ENCODE measurements around the gene VASH2.
"Not testable (repeated sequence)": the region's sequence is repeated elsewhere in the genome, so short reads cannot be mapped to it uniquely, and the experiment has no call there.

The VASH2 gene
- 0 to 0.54 (median 0) reads per million in 9 experiments for total RNA-seq

DNA sequence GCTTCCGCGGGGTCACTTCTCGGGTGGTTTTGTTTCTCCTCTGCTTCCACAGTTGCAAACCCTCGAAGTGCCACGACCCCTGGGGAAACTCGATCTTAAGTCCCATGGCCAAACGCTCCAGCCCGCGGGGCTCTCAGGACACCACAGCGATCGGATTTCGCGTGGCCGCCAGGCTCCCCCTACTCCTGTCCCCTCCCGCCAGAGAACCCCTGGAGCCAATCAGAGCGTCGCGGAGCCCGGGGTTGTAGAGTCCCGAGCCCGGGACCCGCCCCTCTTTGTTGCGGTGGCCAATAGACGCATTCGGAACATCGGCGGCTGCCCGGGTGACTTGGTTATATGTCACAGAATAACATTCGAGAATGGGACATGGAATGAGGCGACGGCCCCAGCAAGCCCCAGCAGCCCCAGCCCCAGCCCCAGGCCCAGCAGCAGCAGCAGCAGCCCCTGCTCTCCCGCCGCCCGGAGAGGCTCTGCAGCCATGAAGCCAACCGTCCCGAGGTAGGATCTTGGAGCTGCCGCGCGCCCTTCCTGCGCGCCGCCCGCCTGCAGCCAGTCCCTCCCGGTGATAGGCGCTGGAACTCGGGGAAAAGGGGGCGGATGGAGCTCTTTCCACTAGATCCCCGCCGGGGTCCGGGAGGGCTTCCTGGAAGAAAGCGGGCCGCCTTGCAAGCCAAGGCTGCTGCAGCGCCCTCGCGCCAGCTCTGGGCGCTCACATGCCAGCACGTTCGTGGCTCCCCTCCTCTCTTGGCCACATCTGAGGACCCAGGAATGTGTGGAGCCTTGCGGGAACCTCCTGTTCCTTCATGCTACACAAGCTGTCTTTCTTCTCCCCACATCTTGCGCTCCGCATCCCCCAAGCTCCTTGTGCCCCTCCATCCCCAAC lies at the start of gene VASH2:
Gene VASH2, plus strand, starts transcription at position 299 of the 883 bp plus-strand sequence. CDS start 1,002 bp downstream, outside the sequence.
- Mint-ChIP-seq H3K4me3 (peak within 1 kb of the TSS; percentile 58 to 78), H3K27me3 (peaks cover 47 to 80% of the 10 kb centered on the region in 2 donors), H3K27ac (no peak within 1 kb of the TSS), H3K36me3 (ENCODE audit: insufficient read depth) (no peaks in the 10 kb centered on the region), H3K9me3 (no peaks in the 10 kb centered on the region), H3K4me1 (ENCODE audit: low read depth in 2 of 2) (peaks cover 0 to 14% of the 10 kb centered on the region in 2 donors)
- peak; percentile 3 to 17 (median 7) for DNase-seq
- peak; percentile 83 for ATAC-seq (replicated peaks)

DNA sequence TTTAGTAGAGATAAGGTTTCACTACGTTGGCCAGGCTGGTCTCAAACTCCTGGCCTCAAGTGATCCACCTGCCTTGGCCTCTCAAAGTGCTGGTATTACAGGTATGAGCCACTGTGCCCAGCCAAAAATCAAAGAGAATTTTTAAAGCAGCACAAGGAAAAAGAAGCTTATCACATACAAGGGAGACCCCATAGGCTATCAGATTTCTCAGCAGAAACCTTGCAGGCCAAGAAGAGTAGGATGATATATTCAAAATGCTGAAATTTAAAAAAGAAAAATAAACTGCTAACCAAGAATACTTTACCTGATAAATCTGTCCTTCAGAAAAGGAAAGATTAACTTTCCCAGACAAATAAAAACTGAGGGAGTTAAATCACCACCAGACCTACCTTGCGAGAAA lies 49.1 kb upstream of the VASH2 start:
- Mint-ChIP-seq H3K4me3 (no peak overlapping the region), H3K27ac (no peak overlapping the region), H3K27me3 (no peaks in the 10 kb centered on the region), H3K4me1 (ENCODE audit: low read depth in 2 of 2) (no peaks in the 10 kb centered on the region), H3K9me3 (peaks cover 0 to 13% of the 10 kb centered on the region in 2 donors), H3K36me3 (ENCODE audit: insufficient read depth) (peaks cover under 1% of the 10 kb centered on the region)
- DNase-seq (no peak), ATAC-seq (replicated peaks) (no peak)

DNA sequence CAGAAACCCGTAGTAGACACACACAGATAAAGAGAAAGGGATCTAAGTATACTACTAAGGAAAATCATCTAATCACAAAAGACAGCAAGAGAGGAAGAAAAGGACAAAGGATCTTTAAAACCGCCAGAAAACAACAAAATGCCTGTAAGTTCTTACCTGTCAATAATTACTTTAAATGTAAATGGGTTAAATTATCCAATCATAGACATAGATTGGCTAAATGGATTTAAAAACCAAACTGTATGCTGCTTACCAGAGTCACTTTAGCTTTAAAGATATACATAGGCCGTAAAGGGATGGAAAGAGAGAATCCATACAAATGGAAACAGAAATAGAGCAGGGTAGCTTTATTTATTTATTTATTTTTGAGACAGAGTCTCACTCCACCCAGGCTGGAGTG lies 48.3 kb upstream of the VASH2 start:
- DNase-seq (no peak), ATAC-seq (replicated peaks) (no peak)
- H3K4me3 Mint-ChIP-seq = no peak overlapping the region
- H3K27me3 Mint-ChIP-seq = no peaks in the 10 kb centered on the region
- peaks cover 0 to 13% of the 10 kb centered on the region in 2 donors for H3K9me3 Mint-ChIP-seq
- H3K36me3 Mint-ChIP-seq (ENCODE audit: insufficient read depth) = no peaks in the 10 kb centered on the region
- no peak overlapping the region for H3K27ac Mint-ChIP-seq
- no peaks in the 10 kb centered on the region for H3K4me1 Mint-ChIP-seq (ENCODE audit: low read depth in 2 of 2)

GRCh38 chr1:212903664-212904063 lies 46.7 kb upstream of the VASH2 start:
- Mint-ChIP-seq H3K9me3 (peaks cover 0 to 13% of the 10 kb centered on the region in 2 donors), H3K27ac (no peak overlapping the region), H3K4me3 (no peak overlapping the region), H3K4me1 (ENCODE audit: low read depth in 2 of 2) (no peaks in the 10 kb centered on the region), H3K27me3 (peaks cover 0 to 6% of the 10 kb centered on the region in 2 donors), H3K36me3 (ENCODE audit: insufficient read depth) (no peaks in the 10 kb centered on the region)
- no peak for DNase-seq
- no peak for ATAC-seq (replicated peaks)

DNA sequence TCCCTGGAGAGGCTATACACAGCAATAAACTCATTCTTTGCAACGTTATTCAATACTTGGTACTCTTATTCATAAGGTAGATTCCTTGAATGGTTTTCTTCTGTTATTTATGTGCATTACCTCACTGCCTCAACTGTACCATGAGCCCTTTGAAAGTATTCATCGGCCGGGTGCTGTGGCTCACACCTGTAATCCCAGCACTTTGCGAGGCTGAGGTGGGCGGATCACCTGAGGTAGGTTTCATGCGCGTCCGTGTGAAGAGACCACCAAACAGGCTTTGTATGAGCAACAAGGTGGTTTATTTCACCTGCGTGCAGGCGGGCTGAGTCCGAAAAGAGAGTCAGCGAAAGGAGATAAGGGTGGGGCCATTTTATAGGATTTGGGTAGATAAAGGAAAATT lies 42.3 kb upstream of the VASH2 start:
- ATAC-seq (replicated peaks); DNase-seq; H3K4me3 Mint-ChIP-seq; H3K27ac Mint-ChIP-seq; H3K4me1 Mint-ChIP-seq (ENCODE audit: low read depth in 2 of 2); H3K9me3 Mint-ChIP-seq; H3K36me3 Mint-ChIP-seq (ENCODE audit: insufficient read depth): not testable (repeated sequence)
- peaks cover 6 to 23% of the 10 kb centered on the region in 2 donors for H3K27me3 Mint-ChIP-seq

DNA sequence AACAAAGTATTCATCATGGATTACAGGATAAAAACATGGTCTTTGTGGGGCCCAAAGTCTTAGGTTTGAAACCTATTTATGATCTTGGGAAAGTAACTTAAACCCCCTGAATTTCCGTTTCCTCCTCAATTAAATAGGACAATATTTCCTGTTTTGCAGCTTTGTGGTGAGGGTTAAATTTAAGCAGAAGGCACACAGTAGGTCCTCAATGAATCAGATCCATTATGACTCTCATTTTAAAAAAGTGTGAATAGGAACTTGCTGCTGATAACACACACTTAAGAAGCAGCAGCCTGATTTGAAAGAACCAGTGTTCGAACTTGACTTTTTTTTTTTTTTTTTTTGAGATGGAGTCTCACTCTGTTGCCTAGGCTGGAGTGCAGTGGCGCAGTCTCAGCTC lies 41.4 kb upstream of the VASH2 start:
- no peak for ATAC-seq (replicated peaks)
- no peak for DNase-seq
- no peak overlapping the region for H3K27ac Mint-ChIP-seq
- H3K9me3 Mint-ChIP-seq = no peaks in the 10 kb centered on the region
- H3K36me3 Mint-ChIP-seq (ENCODE audit: insufficient read depth) = no peaks in the 10 kb centered on the region
- no peaks in the 10 kb centered on the region for H3K4me1 Mint-ChIP-seq (ENCODE audit: low read depth in 2 of 2)
- H3K27me3 Mint-ChIP-seq = peaks cover 6 to 26% of the 10 kb centered on the region in 2 donors
- H3K4me3 Mint-ChIP-seq = no peak overlapping the region

DNA sequence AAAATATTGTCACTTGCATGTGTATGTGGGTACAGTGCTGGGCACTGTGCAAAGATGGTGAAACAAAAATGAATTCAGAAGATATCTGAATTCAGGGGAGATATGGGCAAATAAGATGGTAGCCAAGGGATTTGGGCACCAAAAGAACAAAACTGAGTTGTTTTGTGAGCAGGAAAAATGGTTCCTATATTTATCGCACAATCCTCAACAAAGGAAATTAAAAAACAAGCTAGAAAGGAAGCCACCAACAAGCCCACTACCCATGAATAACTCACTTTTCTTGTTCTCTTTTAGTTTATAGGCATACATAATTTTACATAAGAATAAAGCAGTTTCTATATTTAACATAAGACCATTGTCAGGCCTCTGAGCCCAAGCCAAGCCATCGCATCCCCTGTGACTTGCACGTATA lies 40.7 kb upstream of the VASH2 start:
- no peak overlapping the region for H3K27ac Mint-ChIP-seq
- H3K27me3 Mint-ChIP-seq = peaks cover 6 to 30% of the 10 kb centered on the region in 2 donors
- no peak overlapping the region for H3K4me3 Mint-ChIP-seq
- DNase-seq = no peak
- no peaks in the 10 kb centered on the region for H3K4me1 Mint-ChIP-seq (ENCODE audit: low read depth in 2 of 2)
- no peaks in the 10 kb centered on the region for H3K9me3 Mint-ChIP-seq
- H3K36me3 Mint-ChIP-seq (ENCODE audit: insufficient read depth) = no peaks in the 10 kb centered on the region
- ATAC-seq (replicated peaks) = no peak

GRCh38 chr1:212910213-212910612 lies 40.1 kb upstream of the VASH2 start:
- peaks cover 9 to 35% of the 10 kb centered on the region in 2 donors for H3K27me3 Mint-ChIP-seq
- ATAC-seq (replicated peaks); H3K27ac Mint-ChIP-seq; H3K4me3 Mint-ChIP-seq; H3K4me1 Mint-ChIP-seq (ENCODE audit: low read depth in 2 of 2); DNase-seq; H3K36me3 Mint-ChIP-seq (ENCODE audit: insufficient read depth); H3K9me3 Mint-ChIP-seq: not testable (repeated sequence)

DNA sequence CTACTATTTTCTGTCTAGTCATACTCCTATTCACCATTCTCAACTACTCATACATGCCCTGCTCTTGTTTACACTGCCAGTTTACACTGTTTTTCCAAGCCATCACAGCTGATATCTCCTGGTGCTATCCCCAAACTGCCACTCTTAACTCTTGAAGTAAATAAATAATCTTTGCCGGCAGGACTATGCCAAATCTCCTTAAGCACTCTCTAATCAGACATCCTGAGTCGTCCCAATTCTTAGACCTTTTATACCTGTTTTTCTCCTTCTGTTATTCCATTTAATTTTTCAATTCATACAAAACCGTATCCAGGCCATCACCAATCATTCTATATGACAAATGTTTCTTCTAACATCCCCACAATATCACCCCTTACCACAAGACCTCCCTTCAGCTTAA lies 36.7 kb upstream of the VASH2 start:
- not testable (repeated sequence) for H3K36me3 Mint-ChIP-seq (ENCODE audit: insufficient read depth); ATAC-seq (replicated peaks); H3K4me1 Mint-ChIP-seq (ENCODE audit: low read depth in 2 of 2); H3K27ac Mint-ChIP-seq; H3K4me3 Mint-ChIP-seq; DNase-seq; H3K9me3 Mint-ChIP-seq
- H3K27me3 Mint-ChIP-seq = peaks cover 29 to 70% of the 10 kb centered on the region in 2 donors

DNA sequence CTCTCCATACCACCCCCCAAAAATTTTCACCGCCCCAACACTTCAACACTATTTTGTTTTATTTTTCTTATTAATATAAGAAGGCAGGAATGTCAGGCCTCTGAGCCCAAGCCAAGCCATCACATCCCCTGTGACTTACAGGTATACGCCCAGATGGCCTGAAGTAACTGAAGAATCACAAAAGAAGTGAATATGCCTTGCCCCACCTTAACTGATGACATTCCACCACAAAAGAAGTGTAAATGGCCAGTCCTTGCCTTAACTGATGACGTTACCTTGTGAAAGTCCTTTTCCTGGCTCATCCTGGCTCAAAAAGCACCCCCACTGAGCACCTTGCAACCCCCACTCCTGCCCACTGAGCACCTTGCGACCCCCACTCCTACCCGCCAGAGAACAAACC lies 36.2 kb upstream of the VASH2 start:
- not testable (repeated sequence) for H3K36me3 Mint-ChIP-seq (ENCODE audit: insufficient read depth); H3K4me3 Mint-ChIP-seq; ATAC-seq (replicated peaks); H3K9me3 Mint-ChIP-seq; DNase-seq; H3K4me1 Mint-ChIP-seq (ENCODE audit: low read depth in 2 of 2); H3K27ac Mint-ChIP-seq
- peaks cover 29 to 73% of the 10 kb centered on the region in 2 donors for H3K27me3 Mint-ChIP-seq

- Mint-ChIP-seq H3K9me3 (no peaks in the 10 kb centered on the region), H3K27me3 (peaks cover 29 to 74% of the 10 kb centered on the region in 2 donors), H3K4me3 (no peak overlapping the region), H3K27ac (no peak overlapping the region), H3K36me3 (ENCODE audit: insufficient read depth) (no peaks in the 10 kb centered on the region), H3K4me1 (ENCODE audit: low read depth in 2 of 2) (peaks cover 0 to 6% of the 10 kb centered on the region in 2 donors)
- DNase-seq (no peak), ATAC-seq (replicated peaks) (no peak)
These were observed 35.6 kb upstream of the VASH2 start for GRCh38 chr1:212914789-212915188.

DNA sequence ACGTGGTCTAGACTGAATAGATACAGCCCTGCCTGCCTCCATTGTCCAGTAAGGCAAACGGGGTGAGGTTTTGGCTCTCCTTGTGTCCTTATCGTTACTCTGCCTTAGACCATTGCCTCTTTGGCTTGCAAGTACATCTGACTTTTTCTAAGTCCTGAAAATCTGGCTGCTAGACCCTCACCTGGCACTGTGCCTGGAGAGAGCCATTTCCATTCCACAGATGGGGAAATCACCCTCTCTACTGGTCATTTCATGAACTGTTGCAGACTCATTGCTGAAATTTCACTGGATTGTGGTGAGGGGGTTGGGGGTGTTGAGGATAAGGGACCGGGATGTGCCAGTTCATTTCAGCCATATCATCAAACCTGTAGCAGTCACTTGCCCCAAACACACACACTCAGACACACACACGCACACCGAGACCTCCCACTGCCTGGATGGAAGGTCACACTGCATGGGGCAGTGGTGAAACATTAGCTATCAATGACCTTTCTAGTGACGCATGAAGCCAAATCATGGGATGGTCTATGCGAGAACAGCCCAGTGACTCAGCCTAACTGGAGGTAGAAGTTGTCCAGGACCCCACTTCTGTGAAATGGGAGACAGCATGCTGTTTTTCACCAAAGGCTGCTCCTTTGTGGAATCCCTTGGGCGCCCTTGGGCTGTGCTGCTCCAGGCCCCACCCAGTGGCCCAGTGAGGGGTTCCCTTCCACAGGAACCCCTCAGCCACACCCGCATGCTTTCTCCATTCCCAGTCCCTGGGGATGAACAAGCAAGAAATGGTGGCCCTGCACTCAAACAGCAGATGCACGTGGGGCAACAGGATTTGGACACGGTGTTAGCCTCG lies 34.9 kb upstream of the VASH2 start:
- Mint-ChIP-seq H3K27ac (no peak overlapping the region), H3K4me1 (ENCODE audit: low read depth in 2 of 2) (peaks cover 0 to 6% of the 10 kb centered on the region in 2 donors), H3K9me3 (no peaks in the 10 kb centered on the region), H3K4me3 (no peak overlapping the region), H3K36me3 (ENCODE audit: insufficient read depth) (no peaks in the 10 kb centered on the region), H3K27me3 (peaks cover 32 to 80% of the 10 kb centered on the region in 2 donors)
- ATAC-seq (replicated peaks) (no peak), DNase-seq (no peak)

DNA sequence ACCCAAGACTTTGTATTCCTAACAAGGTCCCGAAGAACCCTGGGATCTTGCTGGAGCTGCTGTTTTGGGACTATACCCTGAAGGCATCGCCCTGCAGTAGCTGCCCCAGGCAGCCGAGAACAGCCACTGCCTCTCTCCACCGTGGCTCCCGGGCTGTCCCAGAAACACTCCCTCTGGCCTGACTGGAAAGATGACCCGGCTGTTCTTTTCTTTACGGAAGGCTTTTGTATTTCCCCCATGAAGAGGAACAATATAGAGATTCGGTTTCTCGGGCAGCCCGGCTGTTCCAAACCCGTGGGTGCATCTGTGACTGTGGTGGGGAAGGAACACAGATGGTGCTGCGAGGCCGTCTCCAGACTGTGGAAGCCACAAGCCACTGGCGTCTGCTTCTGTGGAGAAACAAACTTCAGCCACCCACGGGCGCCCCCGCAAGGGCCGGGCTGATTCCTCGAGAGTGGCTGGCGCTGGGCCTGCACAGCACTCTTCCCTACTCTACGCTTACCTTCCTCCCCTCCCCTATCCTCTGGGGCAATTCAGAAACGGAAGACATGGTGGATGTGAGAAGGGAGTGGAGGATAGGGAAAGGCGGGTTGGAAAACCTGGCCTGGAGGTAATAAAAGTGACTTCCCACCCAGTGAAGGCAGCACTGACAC lies 33.7 kb upstream of the VASH2 start:
- no peak overlapping the region for H3K27ac Mint-ChIP-seq
- no peaks in the 10 kb centered on the region for H3K9me3 Mint-ChIP-seq
- ATAC-seq (replicated peaks) (peak; percentile 21), DNase-seq (no peak)
- H3K4me1 Mint-ChIP-seq (ENCODE audit: low read depth in 2 of 2) = peaks cover 6% of the 10 kb centered on the region in 2 donors
- peaks cover 41 to 82% of the 10 kb centered on the region in 2 donors for H3K27me3 Mint-ChIP-seq
- no peak overlapping the region for H3K4me3 Mint-ChIP-seq
- no peaks in the 10 kb centered on the region for H3K36me3 Mint-ChIP-seq (ENCODE audit: insufficient read depth)

All from effector memory CD8-positive, alpha-beta T cell (primary cell).